ENCODE data around the gene SEPTIN1.

The SEPTIN1 gene

DNA sequence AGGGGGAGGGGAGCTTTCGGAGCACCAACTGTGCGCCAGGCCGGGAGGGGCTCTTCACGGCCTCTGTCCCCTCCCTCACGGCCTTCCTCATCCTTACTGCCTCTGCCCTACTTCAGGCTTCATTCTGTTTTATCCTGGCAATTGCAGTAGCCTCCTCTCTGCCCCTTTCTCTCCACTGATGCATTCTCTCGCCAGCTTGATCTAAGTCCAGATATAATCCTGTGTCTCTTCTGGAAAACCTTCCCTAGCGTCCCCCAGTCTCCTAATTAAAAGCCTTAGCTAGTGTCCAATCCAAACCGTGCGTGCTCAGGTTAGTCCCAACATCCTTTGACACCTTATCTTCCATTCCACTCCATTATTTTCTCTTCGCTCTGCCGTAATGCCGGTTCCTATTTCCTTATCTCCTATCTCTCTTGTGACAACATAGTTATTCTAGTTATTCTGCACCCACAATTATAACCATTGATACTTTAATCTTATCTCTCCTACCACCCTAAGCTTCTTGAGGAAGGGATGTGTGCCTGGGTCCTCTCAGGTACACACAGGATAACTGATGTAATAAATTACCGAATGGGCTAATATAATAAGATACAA lies 13.7 kb upstream of the SEPTIN1 start:
- TF ChIP-seq, protein P1, sequence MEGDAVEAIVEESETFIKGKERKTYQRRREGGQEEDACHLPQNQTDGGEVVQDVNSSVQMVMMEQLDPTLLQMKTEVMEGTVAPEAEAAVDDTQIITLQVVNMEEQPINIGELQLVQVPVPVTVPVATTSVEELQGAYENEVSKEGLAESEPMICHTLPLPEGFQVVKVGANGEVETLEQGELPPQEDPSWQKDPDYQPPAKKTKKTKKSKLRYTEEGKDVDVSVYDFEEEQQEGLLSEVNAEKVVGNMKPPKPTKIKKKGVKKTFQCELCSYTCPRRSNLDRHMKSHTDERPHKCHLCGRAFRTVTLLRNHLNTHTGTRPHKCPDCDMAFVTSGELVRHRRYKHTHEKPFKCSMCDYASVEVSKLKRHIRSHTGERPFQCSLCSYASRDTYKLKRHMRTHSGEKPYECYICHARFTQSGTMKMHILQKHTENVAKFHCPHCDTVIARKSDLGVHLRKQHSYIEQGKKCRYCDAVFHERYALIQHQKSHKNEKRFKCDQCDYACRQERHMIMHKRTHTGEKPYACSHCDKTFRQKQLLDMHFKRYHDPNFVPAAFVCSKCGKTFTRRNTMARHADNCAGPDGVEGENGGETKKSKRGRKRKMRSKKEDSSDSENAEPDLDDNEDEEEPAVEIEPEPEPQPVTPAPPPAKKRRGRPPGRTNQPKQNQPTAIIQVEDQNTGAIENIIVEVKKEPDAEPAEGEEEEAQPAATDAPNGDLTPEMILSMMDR (IDR thresholded peaks at IDR 0.05; ENCODE audit: extremely low read depth, insufficient read depth, missing control alignments), result no peak
- in situ Hi-C loops (cut with MboI; ENCODE audit: low pct_unique_long_range_greater_than_20kb, low sequenced_read_pairs, unreplicated experiment), result no loop called here
- DNase-seq (ENCODE audit: low spot score), result no peak

DNA sequence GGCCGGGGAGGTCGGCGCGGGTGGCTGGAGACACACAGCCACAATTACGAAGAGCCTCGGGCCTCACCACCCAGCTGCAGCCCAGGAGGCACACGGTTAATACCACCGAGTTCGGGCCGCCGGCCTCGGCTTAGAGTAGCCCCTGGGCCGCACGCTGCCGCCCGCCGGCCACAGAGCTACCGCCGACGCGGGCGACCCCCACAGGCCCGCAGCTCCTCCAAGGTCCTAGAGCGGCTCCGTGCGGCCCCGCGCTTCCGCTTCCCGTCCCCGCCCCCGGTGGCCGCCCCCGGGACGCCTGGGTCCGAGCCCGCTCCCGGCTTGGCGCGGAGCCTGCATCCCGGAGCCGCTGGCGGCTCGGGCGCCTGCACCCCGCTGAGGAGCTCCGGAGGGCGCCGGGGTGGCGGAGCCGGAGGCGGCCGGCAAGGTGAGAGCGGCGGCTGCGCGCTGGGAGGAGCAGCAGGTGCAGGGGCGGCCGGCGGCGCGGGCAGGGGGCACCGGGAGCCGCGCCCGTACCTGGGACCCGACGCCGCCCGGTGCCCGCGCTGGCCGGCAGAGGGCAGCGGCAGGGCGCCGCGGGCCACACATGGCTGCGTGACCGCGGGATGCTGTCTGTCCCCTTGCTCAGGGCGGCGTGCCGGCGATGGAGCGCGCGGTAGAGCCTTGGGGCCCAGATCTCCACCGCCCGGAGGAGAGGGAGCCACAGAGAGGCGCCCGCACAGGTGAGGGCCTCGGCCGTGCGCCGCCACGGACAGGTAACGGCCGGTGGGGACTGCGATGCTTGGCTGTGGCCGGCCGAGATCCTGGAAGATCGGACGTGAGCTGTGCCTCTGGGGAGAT lies 13.0 kb upstream of the SEPTIN1 start, which contains the start of gene ZNF48:
ZNF48 (plus strand) TSS at position 266 of the 837 bp plus-strand sequence; CDS start at position 641, 375 bp downstream.
- peak; percentile 87 for DNase-seq (ENCODE audit: low spot score)
- TF ChIP-seq, protein P1 (IDR thresholded peaks at IDR 0.05; ENCODE audit: extremely low read depth, insufficient read depth, missing control alignments), result peak; percentile 65
- in situ Hi-C loops (cut with MboI; ENCODE audit: low pct_unique_long_range_greater_than_20kb, low sequenced_read_pairs, unreplicated experiment), result no loop called here

DNA sequence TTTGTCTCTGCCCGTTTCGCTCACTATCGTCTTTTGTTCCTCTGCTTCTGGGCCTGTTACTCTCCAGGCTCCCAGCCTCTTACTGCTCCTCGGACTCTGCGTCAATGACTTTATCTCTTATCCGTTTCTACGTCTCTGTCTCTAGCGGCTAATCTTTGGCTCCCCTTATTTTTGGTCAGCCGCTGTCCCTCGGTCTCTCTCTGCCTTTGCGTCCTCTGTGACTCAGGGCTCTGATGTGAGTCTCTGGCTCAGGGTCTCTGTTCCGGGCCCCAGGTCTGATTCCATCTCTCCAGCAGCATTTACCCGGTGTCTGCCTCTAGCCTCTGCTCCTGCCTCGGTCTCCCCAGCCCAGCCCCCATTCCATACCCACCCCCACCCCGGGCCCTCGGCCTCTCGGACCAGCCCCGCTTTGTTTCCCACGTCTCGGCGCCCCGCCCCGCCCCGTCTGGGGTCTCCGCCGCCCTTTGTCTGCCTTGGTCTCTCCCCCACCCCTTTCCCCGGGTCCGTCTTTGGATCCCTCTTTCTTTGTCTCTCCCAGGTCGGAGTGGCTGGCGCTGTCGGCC lies 12.3 kb upstream of the SEPTIN1 start:
- TF ChIP-seq, protein P1 (IDR thresholded peaks at IDR 0.05; ENCODE audit: extremely low read depth, insufficient read depth, missing control alignments), result no peak
- in situ Hi-C loops (cut with MboI; ENCODE audit: low pct_unique_long_range_greater_than_20kb, low sequenced_read_pairs, unreplicated experiment), result no loop called here
- no peak for DNase-seq (ENCODE audit: low spot score)

DNA sequence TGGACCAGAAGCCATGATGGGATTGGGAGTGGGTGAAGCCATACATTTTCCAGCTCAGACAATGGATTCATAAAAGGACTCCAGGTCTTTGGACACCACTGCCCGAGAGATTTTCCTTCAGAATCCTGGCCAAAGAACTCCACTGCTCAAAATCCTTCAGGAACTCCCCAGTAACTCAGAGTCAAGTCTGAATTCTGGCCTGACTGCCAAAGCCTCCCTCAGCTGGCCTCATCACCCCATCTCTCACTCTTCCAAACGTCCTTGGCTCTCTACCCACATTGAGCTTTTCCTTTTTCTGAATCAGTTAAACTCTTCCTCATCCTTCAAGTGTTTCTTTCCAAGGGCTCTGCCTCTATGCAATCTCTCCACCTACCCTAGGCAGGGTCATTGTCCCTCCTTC lies 1.2 kb upstream of the SEPTIN1 start:
- TF ChIP-seq, protein P1 (IDR thresholded peaks at IDR 0.05; ENCODE audit: extremely low read depth, insufficient read depth, missing control alignments), result no peak
- no peak for DNase-seq (ENCODE audit: low spot score)
- in situ Hi-C loops (cut with MboI; ENCODE audit: low pct_unique_long_range_greater_than_20kb, low sequenced_read_pairs, unreplicated experiment), result no loop called here

- TF ChIP-seq, protein P1 (IDR thresholded peaks at IDR 0.05; ENCODE audit: extremely low read depth, insufficient read depth, missing control alignments), result no peak
- in situ Hi-C loops (cut with MboI; ENCODE audit: low pct_unique_long_range_greater_than_20kb, low sequenced_read_pairs, unreplicated experiment), result no loop called here
- DNase-seq (ENCODE audit: low spot score), result no peak
Measured at GRCh38 chr16:30381291-30382041, 895 bp downstream of the SEPTIN1 start.

DNA sequence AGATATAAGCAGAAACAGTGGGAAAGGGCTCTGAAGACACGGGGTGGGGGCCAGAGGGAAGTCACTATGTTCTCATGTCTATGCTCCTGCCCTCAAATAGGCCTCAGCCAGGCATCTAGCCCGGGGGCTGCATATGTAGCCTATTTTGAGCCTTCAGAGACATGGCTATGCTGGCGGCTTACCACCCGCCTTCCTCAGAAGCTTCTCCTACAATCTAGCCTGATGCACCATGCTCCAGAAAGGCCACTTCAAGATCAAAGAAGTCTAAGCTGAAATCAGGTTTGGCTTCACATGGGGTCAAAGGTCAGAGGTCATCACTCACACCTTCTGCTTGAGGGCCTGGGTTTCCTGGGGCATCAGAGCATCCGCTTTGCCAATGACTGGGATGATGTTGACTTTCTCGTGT lies 1.6 kb downstream of the SEPTIN1 start:
- in situ Hi-C loops (cut with MboI; ENCODE audit: low pct_unique_long_range_greater_than_20kb, low sequenced_read_pairs, unreplicated experiment), result no loop called here
- DNase-seq (ENCODE audit: low spot score), result no peak
- TF ChIP-seq, protein P1 (IDR thresholded peaks at IDR 0.05; ENCODE audit: extremely low read depth, insufficient read depth, missing control alignments), result no peak

Measured in GM13977 (cell line).